ENCODE results near the gene MPPED2. TPM values are rescaled to one million over a fixed set of nuclear protein-coding genes. Genes with fewer than 3 reads are reported as not detected.
"Not testable (repeated sequence)": the region's sequence is repeated elsewhere in the genome, so short reads cannot be mapped to it uniquely, and the experiment has no call there.

Gene MPPED2
- total RNA-seq, 1 experiment from 2014 or later, result not detected

- Mint-ChIP-seq H3K36me3 (ENCODE audit: insufficient read depth, unreplicated experiment) (no peaks in the 10 kb centered on the region), H3K27me3 (ENCODE audit: insufficient read depth, unreplicated experiment) (peaks cover 37% of the 10 kb centered on the region), H3K9me3 (ENCODE audit: unreplicated experiment) (no peaks in the 10 kb centered on the region), H3K4me1 (ENCODE audit: insufficient read depth, unreplicated experiment) (no peaks in the 10 kb centered on the region), H3K4me3 (ENCODE audit: unreplicated experiment) (no peak overlapping the region), H3K27ac (ENCODE audit: low read depth, unreplicated experiment) (no peak overlapping the region)
- CTCF ChIA-PET, result interaction anchor here (0.6 to 0.7 kb wide), 2 partner anchors 200 to 350 kb away, joined by 3 read pairs; no protein-coding TSS in a partner anchor
- intact Hi-C loops (cut with micrococcal nuclease), result no loop called here
- no peak for DNase-seq (ENCODE audit: unreplicated experiment)
- no TSS peak for BruUV-seq (replicated peaks)
- POLR2A ChIA-PET, result no interaction called here
- no peak for TF ChIP-seq CTCF (IDR thresholded peaks at IDR 0.05; ENCODE audit: unreplicated experiment)
Measured at GRCh38 chr11:30560206-30561106, 25.7 kb downstream of the MPPED2 start.

- intact Hi-C loops (cut with micrococcal nuclease), result no loop called here
- ChIA-PET CTCF (interaction anchor here (1.2 kb wide), 1 partner anchor 12 kb away, joined by 3 read pairs; no protein-coding TSS in a partner anchor), POLR2A (no interaction called here)
- Mint-ChIP-seq H3K27me3 (ENCODE audit: insufficient read depth, unreplicated experiment) (peaks cover 45% of the 10 kb centered on the region), H3K4me3 (ENCODE audit: unreplicated experiment) (no peak overlapping the region), H3K27ac (ENCODE audit: low read depth, unreplicated experiment) (no peak overlapping the region), H3K36me3 (ENCODE audit: insufficient read depth, unreplicated experiment) (no peaks in the 10 kb centered on the region), H3K9me3 (ENCODE audit: unreplicated experiment) (no peaks in the 10 kb centered on the region), H3K4me1 (ENCODE audit: insufficient read depth, unreplicated experiment) (no peaks in the 10 kb centered on the region)
- BruUV-seq (replicated peaks), result no TSS peak
- TF ChIP-seq CTCF (IDR thresholded peaks at IDR 0.05; ENCODE audit: unreplicated experiment), result no peak
- no peak for DNase-seq (ENCODE audit: unreplicated experiment)
Measured at GRCh38 chr11:30559004-30559403, 27.1 kb downstream of the MPPED2 start.

- intact Hi-C loops (cut with micrococcal nuclease); H3K4me3 Mint-ChIP-seq (ENCODE audit: unreplicated experiment); H3K36me3 Mint-ChIP-seq (ENCODE audit: insufficient read depth, unreplicated experiment); DNase-seq (ENCODE audit: unreplicated experiment); POLR2A ChIA-PET; H3K27ac Mint-ChIP-seq (ENCODE audit: low read depth, unreplicated experiment); BruUV-seq (replicated peaks); H3K4me1 Mint-ChIP-seq (ENCODE audit: insufficient read depth, unreplicated experiment); H3K9me3 Mint-ChIP-seq (ENCODE audit: unreplicated experiment): not testable (repeated sequence)
- CTCF ChIA-PET, result interaction anchor here (0.6 kb wide), 1 partner anchor 815 kb away, joined by 4 read pairs; the partner anchor contains the start of genes DCDC1 and DNAJC24
- peaks cover 73% of the 10 kb centered on the region for H3K27me3 Mint-ChIP-seq (ENCODE audit: insufficient read depth, unreplicated experiment)
Measured at GRCh38 chr11:30554587-30554986, 31.6 kb downstream of the MPPED2 start.

GRCh38 chr11:30553521-30554110, 32.5 kb downstream of the MPPED2 start:
- Mint-ChIP-seq H3K27ac (ENCODE audit: low read depth, unreplicated experiment) (no peak overlapping the region), H3K9me3 (ENCODE audit: unreplicated experiment) (no peaks in the 10 kb centered on the region), H3K27me3 (ENCODE audit: insufficient read depth, unreplicated experiment) (peaks cover 67% of the 10 kb centered on the region), H3K4me3 (ENCODE audit: unreplicated experiment) (no peak overlapping the region), H3K36me3 (ENCODE audit: insufficient read depth, unreplicated experiment) (no peaks in the 10 kb centered on the region), H3K4me1 (ENCODE audit: insufficient read depth, unreplicated experiment) (no peaks in the 10 kb centered on the region)
- ChIA-PET CTCF (no interaction called here), POLR2A (no interaction called here)
- BruUV-seq (replicated peaks), result no TSS peak
- no peak for TF ChIP-seq CTCF (IDR thresholded peaks at IDR 0.05; ENCODE audit: unreplicated experiment)
- intact Hi-C loops (cut with micrococcal nuclease), result no loop called here
- DNase-seq (ENCODE audit: unreplicated experiment), result no peak
